H1 (cell line): ENCODE results near the gene LLGL2. TPM values are rescaled to one million over a fixed set of nuclear protein-coding genes. Genes with fewer than 3 reads are reported as not detected.

Source experiments
- CTCF ChIA-PET: fragments of 300-600 bp; sonication (Branson Sonifier 250); formaldehyde crosslinking; loops from one replicate; lab custom pipeline; 2021; ENCODE audit not compliant: partially characterized antibody; lab: Charles Lee
- POLR2A ChIA-PET: fragments of 300-600 bp; sonication (Branson Sonifier 250); formaldehyde crosslinking; loops from one replicate; lab custom pipeline; 2021; ENCODE audit warnings: inconsistent platforms; ENCODE audit not compliant: partially characterized antibody; lab: Charles Lee
- DNase-seq, 2 experiments: peaks; one replicate each; pipeline versions ENCODE4 v3.0.0 to v3.0.0-alpha.2; 2010 to 2022; ENCODE audit warnings: low spot score in 2 of 2, low read depth in 1 of 2, mixed read lengths in 1 of 2
- FAIRE-seq: peaks from 2 replicates; lab custom pipeline; 2011; peaks lifted over from hg19 to GRCh38; lab: Jason Lieb, UNC
- H2AFZ ChIP-seq: 2 replicates; pipeline ENCODE4 v1.8.1; 2012; ENCODE audit warnings: low read length, inconsistent platforms
- H2AK5ac ChIP-seq: 2 replicates; pipeline ENCODE4 v1.6.1; 2013; ENCODE audit warnings: low read depth, low read length
- H2BK120ac ChIP-seq: replicated peaks from 2 replicates; pipeline ENCODE3; 2013; ENCODE audit warnings: low read depth, low read length, inconsistent platforms
- H2BK12ac ChIP-seq: 2 replicates; pipeline ENCODE4 v1.6.1; 2013; ENCODE audit warnings: low read depth, low read length
- H2BK15ac ChIP-seq: 2 replicates; pipeline ENCODE4 v1.6.1; 2013; ENCODE audit warnings: low read length
- H2BK20ac ChIP-seq: 2 replicates; pipeline ENCODE4 v1.6.1; 2013; ENCODE audit warnings: low read length
- H2BK5ac ChIP-seq: 2 replicates; pipeline ENCODE4 v1.6.1; 2013; ENCODE audit warnings: low read depth, low read length
- H3K14ac ChIP-seq: 2 replicates; pipeline ENCODE4 v1.6.1; 2013; ENCODE audit warnings: inconsistent platforms; ENCODE audit not compliant: insufficient read length
- H3K18ac ChIP-seq: 2 replicates; pipeline ENCODE4 v1.6.1; 2013; ENCODE audit warnings: low read length; ENCODE audit errors: extremely low read depth
- H3K23ac ChIP-seq: 2 replicates; pipeline ENCODE4 v1.6.1; 2013; ENCODE audit warnings: inconsistent platforms; ENCODE audit not compliant: insufficient read length
- H3K23me2 ChIP-seq: 2 replicates; pipeline ENCODE4 v1.6.1; 2013; ENCODE audit warnings: low read depth, low read length
- H3K27ac ChIP-seq: 2 replicates; pipeline ENCODE4 v1.6.1; 2011; ENCODE audit warnings: low read depth, low read length, inconsistent platforms
- H3K27me3 ChIP-seq, 4 experiments: replicated peaks in 1 of 4; 1 replicate in 1 of 4; 2 replicates in 3 of 4; pipeline versions ENCODE4 v1.6.1 to v1.8.1; 2011 to 2013; ENCODE audit warnings: low read length in 3 of 4, mild to moderate bottlenecking in 3 of 4, inconsistent platforms in 2 of 4, mixed read lengths in 2 of 4, moderate library complexity in 1 of 4; ENCODE audit not compliant: control insufficient read depth in 3 of 4, insufficient read depth in 3 of 4; ENCODE audit errors: extremely low read depth in 1 of 4
- H3K36me3 ChIP-seq, 4 experiments: 2 replicates each; pipeline versions ENCODE4 v1.6.1 to v1.8.1; 2011 to 2013; ENCODE audit warnings: mild to moderate bottlenecking in 4 of 4, low read length in 3 of 4, moderate library complexity in 2 of 4, control low read depth in 1 of 4, inconsistent platforms in 1 of 4; ENCODE audit not compliant: insufficient read depth in 4 of 4, control insufficient read depth in 2 of 4
- H3K4ac ChIP-seq: replicated peaks from 2 replicates; pipeline ENCODE3; 2013; ENCODE audit warnings: low read length, low read depth, mixed read lengths, inconsistent platforms; ENCODE audit not compliant: insufficient read length
- H3K4me1 ChIP-seq, 4 experiments: replicated peaks in 1 of 4; 1 replicate in 1 of 4; 2 replicates in 3 of 4; pipeline versions ENCODE4 v1.6.1 to v1.8.1; 2011 to 2013; ENCODE audit warnings: low read length in 3 of 4, inconsistent platforms in 2 of 4, mixed read lengths in 1 of 4; ENCODE audit not compliant: insufficient read depth in 4 of 4, control insufficient read depth in 3 of 4
- H3K4me2 ChIP-seq, 2 experiments: 2 replicates each; pipeline versions ENCODE4 v1.6.1 to v1.8.1; 2011 to 2013; ENCODE audit warnings: low read depth in 2 of 2, low read length in 2 of 2, control low read depth in 1 of 2, inconsistent platforms in 1 of 2, mild to moderate bottlenecking in 1 of 2; ENCODE audit not compliant: insufficient read depth in 1 of 2
- H3K4me3 ChIP-seq, 4 experiments: fragments of 200-600, 300-600 bp in 1 of 4; sonication (generic), shearing (Covaris generic), sonication (Bioruptor Twin) in 1 of 4; 2 replicates each; pipeline versions ENCODE4 v1.5.1 to v1.8.1; 2011 to 2016; ENCODE audit warnings: low read length in 4 of 4, low read depth in 3 of 4, control low read depth in 2 of 4, inconsistent platforms in 2 of 4, mild to moderate bottlenecking in 2 of 4, mixed read lengths in 1 of 4, moderate library complexity in 1 of 4; ENCODE audit not compliant: insufficient read depth in 2 of 4; ENCODE audit errors: extremely low read depth in 1 of 4
- H3K56ac ChIP-seq: replicated peaks from 2 replicates; pipeline ENCODE3; 2013; ENCODE audit warnings: low read depth, mild to moderate bottlenecking, mixed read lengths, low read length, inconsistent platforms; ENCODE audit not compliant: insufficient read length
- H3K79me1 ChIP-seq: 2 replicates; pipeline ENCODE4 v1.6.1; 2013; ENCODE audit warnings: low read depth, low read length, control low read depth
- H3K79me2 ChIP-seq, 2 experiments: 2 replicates each; pipeline versions ENCODE4 v1.6.1 to v1.8.1; 2012 to 2013; ENCODE audit warnings: low read length in 2 of 2, mild to moderate bottlenecking in 2 of 2, inconsistent platforms in 1 of 2; ENCODE audit not compliant: insufficient read depth in 2 of 2, control insufficient read depth in 1 of 2
- H3K9ac ChIP-seq, 4 experiments: replicated peaks in 1 of 4; 1 replicate in 1 of 4; 2 replicates in 3 of 4; pipeline versions ENCODE4 v1.6.1 to v1.8.1; 2011 to 2013; ENCODE audit warnings: low read depth in 3 of 4, low read length in 3 of 4, control low read depth in 2 of 4, mild to moderate bottlenecking in 2 of 4, moderate library complexity in 2 of 4, inconsistent platforms in 1 of 4; ENCODE audit errors: extremely low read depth in 1 of 4
- H3K9me3 ChIP-seq, 2 experiments: 2 replicates each; pipeline versions ENCODE4 v1.6.1 to v1.8.1; 2012 to 2013; ENCODE audit warnings: mild to moderate bottlenecking in 2 of 2, moderate library complexity in 2 of 2, control low read depth in 1 of 2, inconsistent platforms in 1 of 2, low read depth in 1 of 2, low read length in 1 of 2, mixed read lengths in 1 of 2; ENCODE audit not compliant: insufficient read depth in 2 of 2
- H4K20me1 ChIP-seq, 2 experiments: replicated peaks in 1 of 2; 2 replicates each; pipeline versions ENCODE3 to v1.8.1; 2011 to 2013; ENCODE audit warnings: inconsistent platforms in 2 of 2, low read length in 2 of 2, mild to moderate bottlenecking in 1 of 2; ENCODE audit not compliant: insufficient read depth in 2 of 2, control insufficient read depth in 1 of 2
- H4K5ac ChIP-seq: 2 replicates; pipeline ENCODE4 v1.6.1; 2013; ENCODE audit warnings: low read length, low read depth, mixed read lengths, inconsistent platforms; ENCODE audit not compliant: insufficient read length
- H4K8ac ChIP-seq: 2 replicates; pipeline ENCODE4 v1.8.0; 2013; ENCODE audit warnings: mild to moderate bottlenecking, moderate library complexity, low read length, inconsistent platforms; ENCODE audit not compliant: insufficient read depth; ENCODE audit errors: extremely low read depth
- H4K91ac ChIP-seq: replicated peaks from 2 replicates; pipeline ENCODE3; 2013; ENCODE audit warnings: low read length, mixed read lengths, inconsistent platforms; ENCODE audit not compliant: insufficient read length
- ATF3 ChIP-seq: IDR thresholded peaks from 2 replicates; pipeline ENCODE4 v1.6.1; 2011; ENCODE audit warnings: low read depth, mild to moderate bottlenecking, low read length; ENCODE audit not compliant: insufficient read depth
- CREB1 ChIP-seq: IDR thresholded peaks from 2 replicates; pipeline ENCODE4 v1.6.1; 2012; ENCODE audit warnings: inconsistent platforms
- KDM5A ChIP-seq: fragments of 200-600 bp; IDR thresholded peaks from 2 replicates; pipeline ENCODE4 v1.7.1; 2012; ENCODE audit warnings: mild to moderate bottlenecking, low read length, inconsistent platforms, mixed read lengths
- NRF1 ChIP-seq: IDR thresholded peaks from 2 replicates; pipeline ENCODE4 v1.6.1; 2011; ENCODE audit warnings: mild to moderate bottlenecking, low read depth, low read length, improper control_type of control experiment
- PHF8 ChIP-seq: fragments of 200-600 bp; sonication (generic); conservative IDR thresholded peaks from 2 replicates; pipeline ENCODE4 v1.7.1; 2012; ENCODE audit warnings: low read depth, mild to moderate bottlenecking, inconsistent platforms, low read length, moderate library complexity
- POU5F1 ChIP-seq: IDR thresholded peaks from 2 replicates; pipeline ENCODE4 v1.6.1; 2011; ENCODE audit warnings: low read depth, mild to moderate bottlenecking, low read length, moderate library complexity
- RAD21 ChIP-seq, 2 experiments: IDR thresholded peaks in 1 of 2; conservative IDR thresholded peaks in 1 of 2; 2 replicates each; pipeline ENCODE4 v1.6.1; 2011; ENCODE audit warnings: low read depth in 2 of 2, low read length in 2 of 2, improper control_type of control experiment in 1 of 2, inconsistent platforms in 1 of 2, mild to moderate bottlenecking in 1 of 2, moderate library complexity in 1 of 2
- RNF2 ChIP-seq: fragments of 200-900, 300-1000 bp; sonication (generic); IDR thresholded peaks from 2 replicates; pipeline ENCODE4 v1.7.1; 2016; ENCODE audit warnings: borderline replicate concordance, low read depth, mild to moderate bottlenecking, antibody characterized with exemption, low read length; ENCODE audit not compliant: poor library complexity, severe bottlenecking; ENCODE audit errors: missing control alignments
- SIN3A ChIP-seq, 2 experiments: IDR thresholded peaks in 1 of 2; conservative IDR thresholded peaks in 1 of 2; 2 replicates each; pipeline ENCODE4 v1.6.1; 2011 to 2012; ENCODE audit warnings: low read length in 2 of 2, improper control_type of control experiment in 1 of 2, low read depth in 1 of 2, mild to moderate bottlenecking in 1 of 2
- SIRT6 ChIP-seq: IDR thresholded peaks from one replicate; pipeline ENCODE4 v1.7.1; 2012; ENCODE audit warnings: low read length, inconsistent platforms
- TAF7 ChIP-seq: optimal IDR thresholded peaks from 2 replicates; pipeline ENCODE3; 2011; ENCODE audit warnings: low read depth, mild to moderate bottlenecking, inconsistent platforms, low read length, moderate library complexity, borderline replicate concordance
- TBP ChIP-seq: IDR thresholded peaks from 2 replicates; pipeline ENCODE4 v1.6.1; 2011; ENCODE audit warnings: low read depth, low read length, improper control_type of control experiment
- WGBS, 2 experiments: shearing (Covaris generic) in 1 of 2; methylation state at CpG; one replicate each; pipeline versions ENCODE4 v1.1.6 to v1.1.7; 2013 to 2015; ENCODE audit warnings: low lambda C conversion rate in 2 of 2, mixed read lengths in 2 of 2, inconsistent platforms in 1 of 2, low coverage in 1 of 2, missing lambda C conversion rate in 1 of 2; ENCODE audit not compliant: insufficient replicate concordance in 2 of 2, insufficient coverage in 1 of 2, insufficient read length in 1 of 2; ENCODE audit errors: extremely low coverage in 1 of 2, missing lambda C conversion rate in 1 of 2; 5-methylcytosine and 5-hydroxymethylcytosine counted together
- polyA plus RNA-seq, 7 experiments: library from polyadenylated mRNA; depleted of rRNA in 3 of 7; stranded (reverse) in 5 of 7; unstranded in 2 of 7; fragments of >200 nt in 5 of 7; fragments of 200-250 nt in 2 of 7; gene quantifications; 1 replicate in 5 of 7; 2 replicates in 1 of 7; 4 replicates in 1 of 7; pipeline versions ENCODE4 v1.2.1 to v1.2.3, GENCODE V29; 2011 to 2013; ENCODE audit warnings: missing spikeins in 2 of 7, mixed read lengths in 2 of 7
- total RNA-seq: library from RNA; stranded (reverse); fragmentation: NEBNext Ultra II Directional; extraction: Animal tissue kit (Norgen Biotek cat#: 25700); gene quantifications from 2 replicates; pipeline ENCODE4 v1.2.1, GENCODE V29; 2021

The LLGL2 gene
- total and polyA plus RNA-seq, 2 of the 8 experiments (the other 6 are each of a cell fraction or from before 2014, with no cell fraction given), result 64.5 to 77.1 TPM

DNA sequence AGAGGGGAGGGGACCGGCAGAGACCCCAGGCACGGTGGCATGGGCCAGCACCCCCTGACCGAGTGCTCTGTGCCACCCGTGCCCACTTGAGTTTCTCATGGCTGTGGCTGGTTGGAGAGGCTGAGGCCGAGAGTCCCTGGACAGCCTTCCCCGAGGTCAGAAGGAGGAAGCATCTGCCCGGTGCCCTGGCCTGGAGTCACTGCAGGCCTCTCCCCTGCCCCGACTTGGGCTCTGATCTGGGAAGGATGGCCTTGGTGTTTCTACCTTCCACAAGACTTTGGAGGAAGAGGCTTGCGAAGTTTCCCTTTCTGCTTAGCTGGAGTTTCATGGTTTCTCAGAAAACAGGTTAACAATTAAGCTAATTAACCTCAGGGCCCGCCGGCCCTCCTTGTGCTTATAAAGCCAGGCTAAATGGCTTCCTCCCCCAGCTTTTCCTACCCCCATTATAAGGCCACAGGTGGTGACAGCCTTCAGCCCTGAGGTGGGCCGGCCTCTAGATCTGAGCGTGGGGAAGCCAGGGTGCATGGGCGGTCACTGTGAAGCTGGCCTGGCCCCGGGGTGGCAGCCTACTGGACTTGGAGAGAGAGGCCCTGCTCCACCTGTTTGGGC lies 17.3 kb downstream of the LLGL2 start:
- Histone ChIP-seq H3K4me1 (peaks cover 0 to 12% (median 0%) of the 10 kb centered on the region in 4 experiments; a peak in 5 of 7 replicates), H4K91ac (no peak overlapping the region), H3K14ac (no peak overlapping the region), H3K27ac (no peak overlapping the region), H2BK20ac (no peak overlapping the region), H4K20me1 (peaks cover 0 to 5% of the 10 kb centered on the region in 2 experiments), H3K79me1 (peaks cover 2% of the 10 kb centered on the region; the same call in 1 of the 2 replicates), H3K9ac (no peak overlapping the region), H3K4ac (no peak overlapping the region), H3K23ac (no peak overlapping the region), H2BK5ac (no peak overlapping the region), H4K8ac (no peak overlapping the region), H3K56ac (no peak overlapping the region), H3K36me3 (no peaks in the 10 kb centered on the region), H4K5ac (no peak overlapping the region), H2BK15ac (no peak overlapping the region), H3K9me3 (no peaks in the 10 kb centered on the region), H3K4me3 (no peak overlapping the region), H2BK120ac (no peak overlapping the region), H2AFZ (no peak overlapping the region), H2AK5ac (no peak overlapping the region), H3K23me2 (no peaks in the 10 kb centered on the region), H3K27me3 (no peaks in the 10 kb centered on the region), H3K4me2 (no peak overlapping the region), H3K18ac (no peak overlapping the region; the same call in 1 of the 2 replicates), H3K79me2 (no peaks in the 10 kb centered on the region; a peak in 1 of 4 replicates), H2BK12ac (no peak overlapping the region)
- WGBS, 2 experiments, result 93% methylated on average over 15 of the region's 15 CpGs; no CpG with 5 or more reads in 1 of the 2 experiments
- no peak for FAIRE-seq
- DNase-seq, result no peak
- ChIA-PET POLR2A (interaction anchor here (0.6 to 2.8 kb wide), 6 partner anchors 11 to 262 kb away, joined by 3 to 12 read pairs (median 4); a partner anchor contains a TSS), CTCF (interaction anchor here (0.9 to 4.5 kb wide), 7 partner anchors 10 to 130 kb away, joined by 3 to 27 read pairs (median 3); no protein-coding TSS in a partner anchor)
- TF ChIP-seq TBP (no peak), POU5F1 (no peak), CREB1 (no peak), SIN3A (conservative IDR thresholded peaks at IDR 0.05 in 1 of 2, IDR thresholded peaks at IDR 0.05 in 1 of 2; ENCODE audit: low read depth in 1 of 2, low read length in 2 of 2) (no peak), RNF2 (no peak), PHF8 (no peak), TAF7 (no peak), SIRT6 (no peak), RAD21 (IDR thresholded peaks at IDR 0.05 in 1 of 2, conservative IDR thresholded peaks at IDR 0.05 in 1 of 2; ENCODE audit: low read depth in 2 of 2, low read length in 2 of 2) (no peak), NRF1 (no peak), KDM5A (no peak), ATF3 (no peak)
